GM18909 (cell line): ENCODE results near the gene MBP.

Experiments used
- ATAC-seq: cut with Tn5 transposase; IDR thresholded peaks from one replicate; pipeline ENCODE4 v1.9.1; 2021; ENCODE audit warnings: mild to moderate bottlenecking; ENCODE audit not compliant: unreplicated experiment, poor library complexity

The MBP gene

DNA sequence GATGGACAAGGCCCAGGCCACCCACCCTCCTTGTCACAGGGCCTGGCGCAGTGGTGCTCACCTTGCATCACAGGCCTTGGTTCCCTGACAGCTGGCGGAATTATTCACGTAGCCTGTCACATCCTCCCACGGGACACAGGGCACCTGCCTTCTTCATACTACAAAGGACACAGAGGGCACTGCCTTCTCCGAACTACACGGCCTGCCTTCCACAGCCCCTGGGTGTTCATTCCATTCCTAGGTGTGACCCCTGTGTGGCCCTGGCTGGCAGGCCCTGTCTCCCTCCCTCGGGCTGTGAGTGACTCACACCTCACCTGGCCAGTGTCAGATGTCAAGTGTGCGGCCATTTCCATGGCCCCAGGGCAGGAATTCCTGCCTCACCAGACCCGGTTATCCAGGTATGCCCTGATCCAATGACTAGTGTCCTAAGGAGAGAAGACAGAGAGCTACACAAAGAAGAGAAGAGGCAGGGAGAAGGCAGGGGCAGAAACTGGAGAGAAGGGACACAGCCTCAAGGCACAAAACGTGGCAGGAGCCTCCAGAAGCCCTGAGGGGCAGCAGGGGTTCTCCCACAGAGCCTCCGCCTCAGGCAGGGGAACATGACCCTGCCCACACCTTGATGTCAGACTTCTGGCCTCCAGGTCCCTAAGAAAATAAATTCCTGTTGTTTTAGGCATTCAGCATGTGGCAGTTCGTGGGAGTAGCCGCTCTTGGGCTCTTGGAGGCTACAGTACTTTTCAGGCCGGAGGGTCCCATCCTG is 43.4 kb downstream of the MBP start:
- ATAC-seq = no peak

DNA sequence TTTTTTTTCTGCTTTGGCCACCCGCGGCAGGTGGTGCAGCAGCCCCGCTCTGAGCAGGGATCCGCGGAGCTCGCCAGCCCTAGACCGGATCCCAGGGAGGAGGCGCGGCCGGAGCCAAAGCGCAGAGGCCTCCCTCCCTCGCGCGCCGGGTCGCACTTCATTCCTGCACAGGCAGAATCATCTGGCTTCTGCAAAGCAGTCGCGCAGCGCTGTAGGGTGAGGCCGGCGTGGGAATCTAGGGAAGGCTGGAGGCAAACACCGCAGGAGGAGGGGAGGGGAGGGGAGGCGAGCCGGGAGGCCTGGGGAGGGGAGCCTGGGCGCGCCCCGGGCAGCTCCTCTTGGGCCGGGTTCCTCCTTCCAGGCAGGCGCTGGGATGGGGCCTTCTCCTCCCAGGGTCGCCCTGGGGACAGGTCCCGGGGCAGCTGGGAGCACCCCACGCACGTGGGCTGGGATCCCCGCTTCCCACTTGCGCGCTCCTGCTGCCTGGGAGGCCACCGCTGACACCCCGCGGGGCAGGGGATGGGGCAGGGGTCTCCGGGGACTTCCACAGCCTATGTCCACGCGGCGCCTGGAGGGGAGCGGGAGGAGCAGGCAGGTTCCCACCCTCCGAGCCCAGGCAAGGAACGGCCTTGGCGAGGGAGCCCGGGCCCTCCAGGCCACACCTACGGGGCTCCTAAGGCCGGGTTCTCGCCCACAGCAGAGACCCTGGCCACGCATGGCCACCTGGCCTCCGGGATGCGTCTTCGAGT is 45.0 kb downstream of the MBP start:
- ATAC-seq = no peak

DNA sequence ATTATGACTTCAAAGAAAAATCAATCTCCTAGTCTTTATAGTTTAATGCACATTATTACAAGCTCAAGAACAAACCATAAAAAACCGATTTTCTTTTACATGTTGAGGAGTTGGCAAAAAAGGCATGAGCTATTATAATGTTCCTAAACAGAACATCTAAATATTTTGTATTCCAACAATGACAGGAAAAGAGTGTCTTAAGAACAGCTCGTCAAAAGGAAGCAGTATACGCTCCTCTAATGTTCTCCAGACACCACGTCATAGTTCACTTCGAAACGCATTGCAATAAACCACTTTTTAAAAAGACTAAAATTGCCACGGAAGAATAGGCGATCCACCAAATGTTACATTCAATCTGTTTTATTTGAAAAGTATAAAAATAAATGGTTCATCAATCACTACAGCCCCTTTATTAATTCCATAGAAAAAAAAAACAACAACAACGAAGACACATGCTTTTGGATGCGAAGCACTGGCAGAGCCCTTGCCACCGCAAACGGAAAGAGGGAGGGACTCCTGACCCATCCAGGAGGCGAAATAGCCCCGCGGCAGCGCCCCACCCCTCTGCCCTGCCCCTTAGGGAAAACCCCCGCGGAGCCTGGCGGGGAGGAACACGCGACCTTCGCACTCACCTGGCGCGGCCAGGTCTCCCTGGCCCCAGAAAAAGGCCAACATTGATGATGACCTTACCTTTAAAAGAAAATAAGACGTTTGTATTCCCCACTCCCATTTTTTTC is 45.8 kb downstream of the MBP start:
- no peak for ATAC-seq

DNA sequence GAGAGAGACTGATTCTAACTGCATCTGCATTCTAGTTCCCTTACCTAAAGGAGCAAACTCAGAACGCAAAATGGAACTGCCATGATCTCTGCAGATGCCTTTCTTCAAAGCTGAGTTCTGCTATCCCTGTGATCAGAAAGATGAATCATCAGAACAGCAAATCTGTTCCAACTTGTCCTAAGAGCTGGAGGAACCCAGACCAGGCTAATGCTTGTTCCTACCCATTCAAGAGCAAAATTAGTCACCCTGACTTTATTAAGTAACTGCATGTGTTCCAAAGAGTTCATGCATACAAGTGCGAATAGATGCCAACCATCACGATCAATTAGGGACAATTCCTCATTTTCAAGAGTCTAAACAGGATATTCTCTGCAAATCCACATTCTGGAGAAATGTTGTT is 46.5 kb downstream of the MBP start:
- ATAC-seq = no peak

DNA sequence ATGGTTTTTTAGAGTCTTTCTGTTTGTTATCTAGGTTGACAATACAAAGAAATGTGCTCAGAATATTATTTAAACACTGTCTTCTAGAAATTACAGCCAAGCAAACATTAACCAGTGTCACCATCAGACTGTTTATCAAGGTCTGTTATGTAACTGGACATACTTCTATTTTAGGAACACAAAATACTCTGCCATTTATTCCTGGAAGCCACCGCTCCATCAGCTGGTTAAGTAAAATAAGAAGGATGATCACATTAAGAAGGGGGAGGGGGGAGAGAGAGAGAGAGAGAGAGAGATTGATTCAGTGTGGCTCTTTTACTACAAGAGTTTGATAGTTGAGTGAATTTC is 47.9 kb downstream of the MBP start:
- ATAC-seq = no peak

DNA sequence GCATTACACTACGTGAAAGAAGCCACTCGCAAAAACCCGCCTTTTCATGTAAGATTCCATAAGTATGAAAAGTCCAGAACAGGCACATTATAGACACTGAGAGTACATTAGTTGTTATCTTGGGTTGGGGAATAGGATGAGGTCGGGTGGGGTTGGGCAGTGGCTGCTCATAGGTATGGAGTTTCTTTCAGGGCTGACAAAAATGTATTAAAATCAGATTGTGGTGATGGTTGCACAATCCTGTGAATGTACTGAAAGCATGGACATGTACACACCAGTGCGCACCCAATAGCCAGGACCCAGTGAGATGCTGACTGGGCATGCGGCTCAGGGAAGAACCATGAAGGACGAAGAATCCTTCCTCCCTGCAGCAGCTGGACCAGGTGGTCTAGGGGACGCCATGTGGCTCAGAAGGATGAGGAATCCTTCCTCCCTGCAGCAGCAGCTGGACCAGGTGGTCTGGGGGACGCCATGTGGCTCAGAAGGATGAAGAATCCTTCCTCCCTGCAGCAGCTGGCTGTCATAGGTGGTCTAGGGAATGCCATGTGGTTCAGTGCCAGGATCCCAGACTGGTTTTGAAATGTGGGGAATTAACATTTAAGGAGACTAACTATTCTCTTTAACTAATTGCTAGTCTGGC is 50.1 kb downstream of the MBP start:
- no peak for ATAC-seq

DNA sequence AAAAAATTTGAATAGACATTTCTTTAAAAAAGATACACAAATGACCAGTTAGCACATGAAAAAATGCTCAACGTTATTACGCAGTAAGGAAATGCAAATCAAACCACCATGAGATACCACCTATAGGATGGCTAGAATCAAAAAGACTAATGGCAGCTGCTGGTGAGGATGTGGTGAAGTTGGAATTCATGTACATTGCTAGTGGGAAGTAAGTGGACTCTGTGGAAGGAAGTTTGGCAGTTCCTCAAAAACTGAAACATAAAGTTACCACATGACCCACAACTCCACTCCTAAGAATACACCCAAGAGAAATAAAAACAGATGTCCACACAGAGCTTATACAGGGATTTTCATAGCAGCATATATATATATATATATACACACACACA is 51.2 kb downstream of the MBP start:
- ATAC-seq = no peak

DNA sequence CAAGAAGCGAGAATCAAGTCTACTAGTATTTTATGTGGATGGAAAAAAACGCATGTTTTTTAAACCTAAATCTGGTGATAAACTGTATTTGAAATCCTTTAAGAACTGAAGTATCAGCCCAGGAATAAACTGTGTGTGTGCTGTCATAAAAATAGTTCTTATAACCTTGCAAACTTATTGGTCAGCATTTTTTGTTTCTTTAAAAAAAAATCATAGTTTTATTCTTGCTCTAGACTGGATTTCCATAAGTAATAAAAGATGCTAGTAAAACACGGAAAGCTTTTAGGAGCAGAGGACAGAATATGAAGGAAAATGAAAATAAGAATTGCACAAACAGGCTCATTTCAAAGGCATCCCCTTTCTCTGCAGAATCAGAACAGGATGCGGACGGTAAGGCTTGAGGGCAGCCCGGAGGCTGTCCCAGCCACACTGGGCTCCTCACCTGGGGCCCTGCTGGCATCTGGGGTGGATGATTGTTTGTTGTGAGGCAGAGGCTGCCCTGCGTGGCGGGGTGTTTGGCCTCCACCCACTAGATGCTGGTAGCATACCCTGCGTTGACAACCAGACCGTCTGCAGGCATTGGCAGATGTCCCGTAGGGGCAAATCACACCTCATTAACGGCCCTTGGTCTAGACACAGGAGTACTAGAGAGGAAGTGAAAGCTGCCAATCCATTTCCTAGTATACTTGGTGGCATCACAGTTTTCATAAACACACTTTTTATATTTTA is 52.5 kb downstream of the MBP start:
- peak; percentile 92 for ATAC-seq

DNA sequence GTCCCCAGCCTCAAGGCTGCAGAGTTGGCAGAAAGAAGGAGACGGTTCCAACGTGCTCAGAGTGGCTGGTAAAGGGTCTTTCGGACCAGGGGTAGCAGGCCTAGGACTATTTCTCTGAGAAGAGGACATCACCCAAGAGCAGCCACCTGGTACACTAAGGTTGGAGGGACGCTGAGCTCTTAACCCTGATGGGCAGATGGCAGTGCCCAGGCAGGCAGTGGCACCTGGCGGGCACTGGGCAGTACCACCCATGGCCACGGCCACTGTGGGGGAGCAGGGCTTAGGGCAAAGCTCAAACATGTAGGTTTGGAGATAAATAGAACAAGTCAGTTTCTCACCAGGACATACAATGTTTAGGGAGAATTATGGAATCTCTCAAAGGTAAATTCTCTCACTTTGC is 53.5 kb downstream of the MBP start:
- ATAC-seq = no peak

DNA sequence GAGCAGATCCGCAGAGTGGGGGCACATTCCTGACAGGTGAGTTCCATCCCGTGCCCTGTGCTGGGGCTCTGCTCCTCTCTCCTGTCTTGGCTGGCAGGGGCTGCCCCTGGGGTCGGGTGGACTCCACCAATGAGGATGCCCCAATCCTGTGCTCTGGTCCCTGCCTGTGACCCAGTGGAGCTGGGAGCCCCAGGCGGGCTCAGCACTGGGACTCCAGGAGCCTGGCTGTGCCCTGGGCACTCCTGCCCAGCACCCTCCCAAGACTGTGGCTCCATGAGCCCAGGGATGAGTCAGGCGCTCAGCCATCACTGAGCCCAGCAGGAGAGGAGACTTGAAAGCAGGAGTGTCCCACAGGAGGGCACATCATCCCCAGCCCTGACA is 53.9 kb downstream of the MBP start:
- no peak for ATAC-seq

DNA sequence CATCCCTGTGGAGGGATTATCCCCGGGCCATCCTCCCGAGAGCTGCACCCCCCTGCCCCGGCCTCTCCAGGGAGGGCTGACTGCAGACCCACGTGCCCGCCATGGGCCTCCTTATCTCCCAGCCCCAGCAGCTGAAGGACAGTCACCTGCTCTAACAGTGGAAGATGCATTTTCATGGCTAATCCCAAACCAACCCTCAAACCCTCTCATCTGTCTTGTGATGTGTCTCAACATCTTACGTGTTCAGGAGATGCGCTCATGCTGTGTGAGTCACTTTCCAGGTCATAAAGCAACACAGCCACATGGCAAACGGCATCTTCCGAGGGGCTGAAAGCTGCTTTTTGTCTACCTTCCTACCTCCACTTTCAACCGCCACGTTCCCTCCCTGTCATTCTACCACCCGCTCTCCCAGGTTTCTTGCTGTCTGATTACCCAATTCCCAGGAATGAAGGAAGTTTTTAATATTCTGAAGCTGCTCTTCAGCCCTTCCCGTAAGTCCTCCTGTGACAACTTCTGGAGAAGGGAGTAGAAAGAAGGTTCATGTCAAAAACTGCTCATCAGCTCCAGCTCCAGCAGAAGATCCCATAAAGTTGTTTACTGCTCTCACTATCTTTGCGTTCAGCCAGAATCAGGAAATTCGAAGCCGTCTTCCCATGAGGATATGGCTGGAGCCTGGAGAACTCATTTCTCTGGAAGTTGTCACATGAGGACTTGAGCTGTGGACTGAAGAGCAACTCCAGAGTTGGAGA is 54.5 kb downstream of the MBP start:
- no peak for ATAC-seq

DNA sequence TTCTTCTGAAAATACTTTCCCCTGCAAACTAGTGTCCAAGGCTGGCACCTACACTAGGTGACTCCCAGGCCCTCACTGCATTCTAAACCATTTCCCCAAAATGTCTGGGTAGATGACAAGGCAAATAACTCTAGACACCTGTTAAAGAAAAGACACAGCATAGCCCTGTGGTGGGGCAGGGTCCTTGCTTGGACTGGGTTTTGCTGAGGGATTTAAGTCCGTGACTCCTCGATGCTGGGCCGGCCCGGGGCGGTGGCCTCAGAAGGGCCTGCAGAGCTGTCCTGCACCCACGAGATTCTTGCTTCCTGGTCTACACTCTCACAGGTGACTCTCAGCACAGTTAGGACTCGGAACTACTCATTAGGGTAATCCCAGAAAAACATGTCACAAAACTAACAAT is 55.2 kb downstream of the MBP start:
- ATAC-seq = no peak

DNA sequence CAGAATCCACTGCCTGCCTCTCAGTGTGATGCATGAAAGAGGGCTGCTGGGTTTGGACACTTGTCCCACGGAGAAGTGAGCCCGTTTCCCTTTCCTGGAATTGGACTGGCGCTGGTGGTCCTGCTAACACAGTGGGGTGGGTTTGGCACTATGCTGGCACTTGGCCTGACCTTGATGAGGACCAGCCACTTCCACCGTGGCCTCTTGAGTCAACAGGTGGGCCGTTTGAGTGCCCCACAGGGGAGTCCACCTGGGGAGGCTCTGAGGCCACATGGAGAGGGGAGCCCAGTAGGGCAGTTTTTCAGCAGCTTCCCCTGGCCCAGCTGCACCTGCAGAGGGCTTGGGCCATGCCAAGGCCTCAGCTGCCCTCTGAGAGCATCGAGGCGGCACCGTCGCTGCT is 56.5 kb downstream of the MBP start:
- no peak for ATAC-seq

DNA sequence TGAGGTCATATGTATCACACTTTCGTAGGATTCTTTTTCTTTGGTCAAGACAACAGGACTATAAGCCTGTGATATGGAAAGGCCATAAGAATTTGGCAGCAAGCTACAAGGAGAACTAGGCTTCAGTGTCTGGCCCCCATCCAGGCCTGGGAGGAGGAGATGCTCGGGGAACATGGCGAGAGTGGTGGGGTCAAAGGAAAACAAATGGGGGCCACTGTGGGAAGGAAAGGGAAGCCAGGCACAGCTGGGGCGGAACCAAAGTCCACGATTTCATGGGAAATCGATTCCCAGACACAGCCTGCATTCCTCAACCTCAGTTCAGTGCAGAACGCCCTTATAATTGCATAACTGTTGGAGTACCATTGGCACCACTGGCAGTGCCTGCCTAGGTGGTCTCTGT is 58.2 kb downstream of the MBP start:
- ATAC-seq = no peak

DNA sequence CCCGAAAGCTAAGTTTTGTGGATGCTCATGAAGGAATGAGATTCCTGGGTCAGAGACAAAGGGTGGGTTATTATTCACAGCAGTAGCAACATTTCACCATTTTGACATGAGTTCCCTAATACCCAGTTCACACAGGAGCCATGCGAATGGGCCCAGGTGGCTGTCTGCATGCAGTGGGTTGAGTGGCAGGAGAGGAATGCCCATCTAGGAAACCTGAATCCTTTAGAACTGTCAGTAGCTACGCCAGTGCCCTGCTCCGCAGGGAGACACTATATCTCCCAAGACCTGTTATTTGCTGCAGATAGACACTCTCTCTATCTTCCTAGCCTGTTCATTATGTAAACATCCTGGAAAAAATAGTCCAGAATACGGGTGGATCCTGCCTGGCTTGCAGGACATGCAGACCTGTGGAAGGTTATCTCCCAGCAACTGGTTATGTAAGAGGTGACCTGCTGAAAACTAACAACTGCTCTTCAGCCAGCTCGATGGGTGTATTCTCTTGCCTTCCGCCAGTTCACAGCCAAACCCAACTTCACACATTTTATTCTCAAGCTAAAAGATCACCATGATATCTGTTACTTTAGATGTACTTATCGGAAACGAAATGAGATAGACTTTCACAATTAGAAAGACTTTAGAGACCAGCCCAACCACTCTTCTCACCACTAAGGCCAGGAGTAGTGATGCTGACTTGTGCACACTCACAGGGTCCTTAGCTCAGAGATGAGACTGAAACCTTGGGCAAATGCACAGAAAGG is 59.1 kb downstream of the MBP start:
- ATAC-seq = no peak

DNA sequence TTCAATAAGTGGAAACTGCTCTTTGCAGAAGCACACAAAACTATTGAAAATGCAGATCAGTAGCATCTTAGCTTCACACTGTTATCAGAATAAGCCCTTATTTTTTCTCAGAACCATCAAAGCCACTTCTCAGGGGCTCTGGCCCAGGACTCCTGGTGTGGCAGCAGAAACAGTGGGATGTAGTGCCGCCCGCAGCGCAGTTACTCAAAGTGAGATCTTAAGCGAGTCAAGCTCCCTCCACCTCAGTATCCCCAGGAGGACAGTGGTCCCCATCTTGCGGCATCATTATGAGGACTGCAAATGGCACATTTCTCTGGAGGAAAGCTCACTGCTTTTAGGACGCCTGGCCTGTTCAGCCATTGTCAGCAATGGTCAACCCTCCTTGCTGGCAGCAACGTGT is 60.0 kb downstream of the MBP start:
- no peak for ATAC-seq

DNA sequence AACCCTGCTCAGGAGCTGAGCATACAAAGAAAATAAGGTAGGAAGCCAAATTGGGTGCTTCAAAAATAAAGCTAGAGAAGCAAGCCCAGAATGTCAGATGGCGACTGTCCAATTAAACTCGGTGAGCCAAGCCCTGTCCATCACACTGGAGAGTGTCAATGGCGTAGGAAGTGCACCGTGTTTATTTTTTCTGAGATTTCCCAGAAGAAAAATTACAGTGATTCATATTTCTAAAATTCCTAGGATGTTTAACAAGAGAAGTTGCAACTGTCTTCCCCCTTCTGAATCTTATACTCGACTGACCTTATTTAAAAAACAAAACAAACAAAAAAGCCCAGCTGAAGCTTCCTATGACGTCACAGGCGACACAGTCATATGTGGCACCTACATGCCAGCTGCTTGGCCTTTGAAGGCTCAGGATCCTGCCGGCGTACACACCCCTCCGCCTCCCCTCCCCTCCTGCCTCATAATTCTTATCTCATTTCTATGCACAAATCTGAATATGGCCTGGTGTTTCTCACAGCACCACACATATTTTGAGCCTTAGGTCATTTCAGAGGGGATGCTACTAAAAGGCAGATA is 60.8 kb downstream of the MBP start:
- no peak for ATAC-seq

DNA sequence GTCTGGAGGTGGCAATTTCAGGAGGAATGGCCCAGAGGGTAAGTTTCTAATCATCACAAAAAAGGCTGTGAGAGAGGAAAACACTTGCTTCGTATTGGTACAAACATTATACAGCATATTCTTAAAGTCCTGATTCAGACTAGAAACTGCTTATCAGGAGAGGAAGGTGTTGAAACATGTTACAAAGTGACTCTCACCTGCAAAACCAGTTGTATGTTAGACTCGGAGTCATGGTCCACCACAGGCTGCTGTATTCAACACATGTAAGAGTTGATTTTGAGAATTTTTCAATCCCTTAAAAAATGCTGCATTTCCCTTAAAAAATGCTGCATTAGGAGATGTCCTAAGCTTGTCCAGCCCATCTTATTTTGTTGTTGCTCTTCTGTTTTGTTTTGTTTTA is 61.5 kb downstream of the MBP start:
- ATAC-seq = no peak

DNA sequence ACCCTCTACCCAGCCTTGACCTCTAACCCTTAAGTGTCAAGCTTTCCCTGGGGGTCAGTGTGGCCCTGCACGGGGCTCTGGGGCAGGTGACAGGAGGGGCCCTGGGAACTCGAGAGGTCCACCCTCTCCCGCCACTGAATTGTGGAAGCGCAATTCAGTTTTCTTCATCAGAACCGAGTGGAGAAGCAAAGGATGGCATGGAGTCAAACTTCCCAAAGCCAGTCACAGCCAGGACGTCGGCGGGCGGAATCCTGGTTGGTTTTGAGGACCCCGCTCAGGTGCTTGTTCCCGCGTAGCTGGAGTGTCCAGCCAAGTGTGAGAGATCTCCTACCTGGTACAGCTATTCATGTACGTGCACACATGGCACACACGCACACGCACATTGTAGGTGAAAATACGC is 62.0 kb downstream of the MBP start:
- no peak for ATAC-seq
